ENCODE data around the gene LRCH1.

Gene LRCH1

GRCh38 chr13:46698910-46699460, 146.0 kb downstream of the LRCH1 start:
- no peak overlapping the region for H3K4me3 ChIP-seq (ENCODE audit: low read depth, low read length)
- ChIA-PET CTCF (interaction anchor here (1.0 to 2.2 kb wide), 3 partner anchors 10 to 147 kb away, joined by 3 to 9 read pairs (median 3); no protein-coding TSS in a partner anchor), POLR2A (no interaction called here)
- no peak for DNase-seq (ENCODE audit: low read depth, low spot score)
- TF ChIP-seq, protein P1, sequence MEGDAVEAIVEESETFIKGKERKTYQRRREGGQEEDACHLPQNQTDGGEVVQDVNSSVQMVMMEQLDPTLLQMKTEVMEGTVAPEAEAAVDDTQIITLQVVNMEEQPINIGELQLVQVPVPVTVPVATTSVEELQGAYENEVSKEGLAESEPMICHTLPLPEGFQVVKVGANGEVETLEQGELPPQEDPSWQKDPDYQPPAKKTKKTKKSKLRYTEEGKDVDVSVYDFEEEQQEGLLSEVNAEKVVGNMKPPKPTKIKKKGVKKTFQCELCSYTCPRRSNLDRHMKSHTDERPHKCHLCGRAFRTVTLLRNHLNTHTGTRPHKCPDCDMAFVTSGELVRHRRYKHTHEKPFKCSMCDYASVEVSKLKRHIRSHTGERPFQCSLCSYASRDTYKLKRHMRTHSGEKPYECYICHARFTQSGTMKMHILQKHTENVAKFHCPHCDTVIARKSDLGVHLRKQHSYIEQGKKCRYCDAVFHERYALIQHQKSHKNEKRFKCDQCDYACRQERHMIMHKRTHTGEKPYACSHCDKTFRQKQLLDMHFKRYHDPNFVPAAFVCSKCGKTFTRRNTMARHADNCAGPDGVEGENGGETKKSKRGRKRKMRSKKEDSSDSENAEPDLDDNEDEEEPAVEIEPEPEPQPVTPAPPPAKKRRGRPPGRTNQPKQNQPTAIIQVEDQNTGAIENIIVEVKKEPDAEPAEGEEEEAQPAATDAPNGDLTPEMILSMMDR (IDR thresholded peaks at IDR 0.05; ENCODE audit: insufficient read depth, low read length, missing control alignments), result no peak

DNA sequence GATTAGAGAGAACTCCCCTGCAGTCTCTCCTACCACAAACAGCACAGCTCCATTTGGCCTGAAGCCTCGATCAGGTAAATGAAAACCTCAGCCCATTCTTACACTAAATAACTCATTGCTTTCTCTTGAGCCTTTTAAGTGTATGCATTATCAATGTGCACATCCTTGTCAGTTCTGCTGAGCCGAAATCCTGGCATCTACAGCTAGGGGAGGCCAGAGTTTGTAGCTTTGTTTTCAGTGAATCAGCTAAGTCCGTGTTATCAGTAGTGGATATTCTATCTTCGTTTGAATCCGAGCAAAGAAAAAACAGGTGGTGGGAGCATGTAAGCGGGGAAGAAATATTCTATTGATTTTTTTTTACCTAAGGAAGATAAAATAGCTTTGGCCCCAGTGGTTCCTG, 159.6 kb downstream of the LRCH1 start:
- ChIA-PET CTCF (interaction anchor here (0.6 to 17.1 kb wide), 7 partner anchors 7 to 222 kb away, joined by 3 to 188 read pairs (median 3); partner anchors contain the start of gene LRCH1), POLR2A (no interaction called here)
- no peak overlapping the region for H3K4me3 ChIP-seq (ENCODE audit: low read depth, low read length)
- TF ChIP-seq, protein P1 (IDR thresholded peaks at IDR 0.05; ENCODE audit: insufficient read depth, low read length, missing control alignments), result no peak
- no peak for DNase-seq (ENCODE audit: low read depth, low spot score)

GRCh38 chr13:46715363-46715762, 162.4 kb downstream of the LRCH1 start:
- DNase-seq (ENCODE audit: low read depth, low spot score), result no peak
- H3K4me3 ChIP-seq (ENCODE audit: low read depth, low read length), result no peak overlapping the region
- TF ChIP-seq, protein P1 (IDR thresholded peaks at IDR 0.05; ENCODE audit: insufficient read depth, low read length, missing control alignments), result no peak
- POLR2A ChIA-PET, result no interaction called here
- CTCF ChIA-PET, result interaction anchor here (17.1 kb wide), 1 partner anchor 163 kb away, joined by 188 read pairs; the partner anchor contains the start of gene LRCH1

- no peak overlapping the region for H3K4me3 ChIP-seq (ENCODE audit: low read depth, low read length)
- no peak for DNase-seq (ENCODE audit: low read depth, low spot score)
- ChIA-PET CTCF (interaction anchor here (0.6 to 17.1 kb wide), 4 partner anchors 8 to 186 kb away, joined by 3 to 188 read pairs (median 34); partner anchors contain the start of gene LRCH1), POLR2A (no interaction called here)
- TF ChIP-seq, protein P1 (IDR thresholded peaks at IDR 0.05; ENCODE audit: insufficient read depth, low read length, missing control alignments), result no peak
Observed at GRCh38 chr13:46716821-46717220, 163.9 kb downstream of the LRCH1 start.

- TF ChIP-seq, protein P1 (IDR thresholded peaks at IDR 0.05; ENCODE audit: insufficient read depth, low read length, missing control alignments), result no peak
- DNase-seq (ENCODE audit: low read depth, low spot score), result no peak
- ChIA-PET CTCF (interaction anchor here (0.9 to 17.1 kb wide), 3 partner anchors 8 to 186 kb away, joined by 3 to 188 read pairs (median 64); partner anchors contain the start of gene LRCH1), POLR2A (no interaction called here)
- H3K4me3 ChIP-seq (ENCODE audit: low read depth, low read length), result no peak overlapping the region
Observed at GRCh38 chr13:46717275-46717674, 164.3 kb downstream of the LRCH1 start.

- H3K4me3 ChIP-seq (ENCODE audit: low read depth, low read length), result no peak overlapping the region
- TF ChIP-seq, protein P1 (IDR thresholded peaks at IDR 0.05; ENCODE audit: insufficient read depth, low read length, missing control alignments), result no peak
- no peak for DNase-seq (ENCODE audit: low read depth, low spot score)
- CTCF ChIA-PET, result interaction anchor here (0.9 to 17.1 kb wide), 6 partner anchors 9 to 227 kb away, joined by 3 to 188 read pairs (median 41); partner anchors contain the start of gene LRCH1
- POLR2A ChIA-PET, result no interaction called here
Observed at GRCh38 chr13:46717856-46718255, 164.9 kb downstream of the LRCH1 start.

All from AG04449 (cell line).